ENCODE data around the gene SNX20.

- TF ChIP-seq CTCF (conservative IDR thresholded peaks at IDR 0.05 in 1 of 2, IDR thresholded peaks at IDR 0.05 in 1 of 2; ENCODE audit: extremely low read depth in 1 of 2, insufficient read depth in 1 of 2, low read depth in 1 of 2, low read length in 2 of 2) (no peak), EZH2 (IDR thresholded peaks at IDR 0.05; ENCODE audit: borderline replicate concordance, low read length) (no peak)
Measured at GRCh38 chr16:50702725-50703124, 21.6 kb upstream of the SNX20 start.

Data from mammary epithelial cell (primary cell).